Caco-2 (cell line): ENCODE results near the gene ZNF503. TPM values are rescaled to one million over a fixed set of nuclear protein-coding genes. Genes with fewer than 3 reads are reported as not detected.

Source experiments
- BruUV-seq: library from RNA; stranded (reverse); fragments of 400-500 nt; replicated peaks from 2 replicates; lab custom pipeline; 2021; lab: Mats Ljungman, UMichigan
- CTCF ChIA-PET: fragments of 300-600 bp; sonication (Branson Sonifier 250); formaldehyde crosslinking; loops from one replicate; lab custom pipeline; 2022; ENCODE audit warnings: antibody characterized with exemption; lab: Charles Lee
- POLR2A ChIA-PET: fragments of 300-600 bp; sonication (Branson Sonifier 250); formaldehyde crosslinking; loops from one replicate; lab custom pipeline; 2022; ENCODE audit warnings: antibody characterized with exemption; lab: Charles Lee
- DNase-seq, 2 experiments: peaks; one replicate each; pipeline versions ENCODE4 v3.0.0 to v3.0.0-alpha.2; 2020 to 2022
- H3K27me3 ChIP-seq: replicated peaks from 2 replicates; pipeline ENCODE4 v1.6.0; 2011; ENCODE audit warnings: low read length; ENCODE audit not compliant: control insufficient read depth, insufficient read depth
- H3K36me3 ChIP-seq: 2 replicates; pipeline ENCODE4 v1.5.1; 2011; ENCODE audit warnings: low read length; ENCODE audit not compliant: control insufficient read depth, insufficient read depth
- H3K4me1 ChIP-seq: fragments of 250-450 bp; sonication (Bioruptor Pico); 2 replicates; pipeline ENCODE4 v1.5.1; 2020; ENCODE audit warnings: mild to moderate bottlenecking
- H3K4me3 ChIP-seq: 2 replicates; pipeline ENCODE4 v1.5.1; 2011; ENCODE audit warnings: low read depth, mild to moderate bottlenecking, control low read depth, low read length
- H3K9me3 ChIP-seq: fragments of 250-450 bp; sonication (Bioruptor Pico); 2 replicates; pipeline ENCODE4 v1.5.1; 2020; ENCODE audit warnings: mild to moderate bottlenecking, moderate library complexity
- H3K27ac Mint-ChIP-seq: one replicate; pipeline ENCODE4 v1.8.0; 2022; ENCODE audit warnings: mixed read lengths; ENCODE audit not compliant: unreplicated experiment
- H3K27me3 Mint-ChIP-seq: one replicate; pipeline ENCODE4 v1.8.0; 2022; ENCODE audit warnings: mixed read lengths; ENCODE audit not compliant: insufficient read depth, unreplicated experiment
- H3K36me3 Mint-ChIP-seq: one replicate; pipeline ENCODE4 v1.8.0; 2022; ENCODE audit warnings: mild to moderate bottlenecking, mixed read lengths; ENCODE audit not compliant: insufficient read depth, unreplicated experiment
- H3K4me1 Mint-ChIP-seq: one replicate; pipeline ENCODE4 v1.8.0; 2022; ENCODE audit warnings: low read depth, mixed read lengths; ENCODE audit not compliant: unreplicated experiment
- H3K4me3 Mint-ChIP-seq: one replicate; pipeline ENCODE4 v1.8.0; 2022; ENCODE audit warnings: mild to moderate bottlenecking, moderate library complexity, mixed read lengths; ENCODE audit not compliant: unreplicated experiment
- H3K9me3 Mint-ChIP-seq: one replicate; pipeline ENCODE4 v1.8.0; 2022; ENCODE audit warnings: mixed read lengths; ENCODE audit not compliant: unreplicated experiment
- intact Hi-C: fragments of 100-400 bp; cut with micrococcal nuclease; formaldehyde crosslinking; loops from one replicate; pipeline ENCODE4 v1.10.0; 2022; ENCODE audit not compliant: unreplicated experiment
- total RNA-seq: library from RNA; stranded (reverse); gene quantifications from 2 replicates; pipeline ENCODE4 v1.2.3, GENCODE V29; 2022
- TF ChIP-seq, protein P1 (sequence below), 2 experiments: fragments of 200-600 bp in 1 of 2; IDR thresholded peaks; 1 replicate in 1 of 2; 2 replicates in 1 of 2; pipeline versions ENCODE4 v1.5.1 to v1.8.0; 2011 to 2022; ENCODE audit warnings: antibody characterized with exemption in 1 of 2, control low read depth in 1 of 2, inconsistent platforms in 1 of 2, low read depth in 1 of 2, low read length in 1 of 2, mild to moderate bottlenecking in 1 of 2, moderate library complexity in 1 of 2; ENCODE audit not compliant: insufficient read depth in 1 of 2, severe bottlenecking in 1 of 2, unreplicated experiment in 1 of 2

ZNF503 gene
- total RNA-seq, 1 experiment from 2014 or later: 35.5 TPM

DNA sequence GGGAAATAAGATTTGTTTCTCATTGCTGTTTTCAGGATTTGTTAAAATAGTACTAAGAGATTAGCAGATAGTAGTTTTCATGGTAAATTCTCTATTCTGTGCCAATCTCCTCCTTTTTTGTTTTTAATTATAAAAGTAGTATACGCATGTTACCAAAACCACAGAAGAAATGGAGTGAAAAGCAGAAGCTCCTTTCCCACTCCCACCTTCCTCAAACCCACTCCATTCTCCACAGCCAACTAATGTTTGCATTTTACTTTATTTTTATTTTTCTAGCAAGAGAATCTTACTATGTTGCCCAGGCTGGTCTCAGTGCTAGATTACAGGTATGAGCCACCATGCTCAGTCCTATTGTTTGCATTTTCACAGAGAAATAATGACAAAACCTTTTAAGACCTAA, 25.3 kb upstream of the ZNF503 start:
- Histone ChIP-seq H3K4me1 (peaks cover 38% of the 10 kb centered on the region), H3K27me3 (no peaks in the 10 kb centered on the region), H3K4me3 (no peak overlapping the region), H3K9me3 (no peaks in the 10 kb centered on the region), H3K36me3 (no peaks in the 10 kb centered on the region)
- intact Hi-C loops: no loop called here
- H3K9me3 Mint-ChIP-seq: no peaks in the 10 kb centered on the region
- H3K27ac Mint-ChIP-seq: no peak overlapping the region
- ChIA-PET POLR2A (no interaction called here), CTCF (no interaction called here)
- H3K4me1 Mint-ChIP-seq: peaks cover 28% of the 10 kb centered on the region
- DNase-seq: no peak
- H3K36me3 Mint-ChIP-seq: peaks cover 6% of the 10 kb centered on the region
- BruUV-seq: no TSS peak
- H3K4me3 Mint-ChIP-seq: no peak overlapping the region
- H3K27me3 Mint-ChIP-seq: no peaks in the 10 kb centered on the region
- TF ChIP-seq, protein P1, sequence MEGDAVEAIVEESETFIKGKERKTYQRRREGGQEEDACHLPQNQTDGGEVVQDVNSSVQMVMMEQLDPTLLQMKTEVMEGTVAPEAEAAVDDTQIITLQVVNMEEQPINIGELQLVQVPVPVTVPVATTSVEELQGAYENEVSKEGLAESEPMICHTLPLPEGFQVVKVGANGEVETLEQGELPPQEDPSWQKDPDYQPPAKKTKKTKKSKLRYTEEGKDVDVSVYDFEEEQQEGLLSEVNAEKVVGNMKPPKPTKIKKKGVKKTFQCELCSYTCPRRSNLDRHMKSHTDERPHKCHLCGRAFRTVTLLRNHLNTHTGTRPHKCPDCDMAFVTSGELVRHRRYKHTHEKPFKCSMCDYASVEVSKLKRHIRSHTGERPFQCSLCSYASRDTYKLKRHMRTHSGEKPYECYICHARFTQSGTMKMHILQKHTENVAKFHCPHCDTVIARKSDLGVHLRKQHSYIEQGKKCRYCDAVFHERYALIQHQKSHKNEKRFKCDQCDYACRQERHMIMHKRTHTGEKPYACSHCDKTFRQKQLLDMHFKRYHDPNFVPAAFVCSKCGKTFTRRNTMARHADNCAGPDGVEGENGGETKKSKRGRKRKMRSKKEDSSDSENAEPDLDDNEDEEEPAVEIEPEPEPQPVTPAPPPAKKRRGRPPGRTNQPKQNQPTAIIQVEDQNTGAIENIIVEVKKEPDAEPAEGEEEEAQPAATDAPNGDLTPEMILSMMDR (IDR thresholded peaks at IDR 0.05; ENCODE audit: insufficient read depth in 1 of 2, low read depth in 1 of 2, low read length in 1 of 2, severe bottlenecking in 1 of 2, unreplicated experiment in 1 of 2): no peak

DNA sequence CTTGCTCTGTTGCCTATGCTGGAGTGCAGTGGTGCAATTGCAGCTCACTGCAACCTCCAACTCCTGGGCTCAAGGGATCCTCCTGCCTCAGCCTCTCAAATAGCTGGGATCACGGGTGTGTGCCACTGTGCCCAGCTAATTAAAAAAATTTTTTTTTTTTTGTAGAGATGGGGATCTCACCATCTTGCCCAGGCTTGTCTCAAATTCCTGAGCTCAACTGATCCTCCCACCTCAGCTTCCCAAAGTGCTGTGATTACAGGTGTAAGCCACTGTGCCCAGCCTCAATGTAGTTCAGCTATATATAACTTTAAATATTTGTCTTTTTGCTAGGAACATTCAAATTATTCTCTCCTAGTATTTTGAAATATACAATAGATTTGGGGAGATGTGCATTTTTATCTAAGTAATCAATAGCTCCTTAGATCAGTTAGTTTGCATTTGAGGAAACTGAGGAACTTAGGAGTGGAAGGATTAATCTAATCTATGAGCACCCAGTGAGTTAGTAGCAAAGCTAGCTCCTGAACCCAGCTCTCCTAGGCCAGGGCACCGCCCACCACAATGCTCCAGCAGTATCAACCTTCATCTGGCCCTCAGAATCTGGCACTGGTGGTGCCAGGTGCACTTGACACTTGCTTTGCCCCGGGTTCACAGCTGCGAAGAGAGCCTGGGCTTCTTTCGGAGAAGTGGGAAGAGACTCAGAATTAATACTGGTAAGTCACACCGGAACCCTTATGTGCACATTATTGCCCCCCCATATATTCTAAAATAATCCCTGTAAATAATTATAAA, 23.9 kb upstream of the ZNF503 start:
- TF ChIP-seq, protein P1 (IDR thresholded peaks at IDR 0.05; ENCODE audit: insufficient read depth in 1 of 2, low read depth in 1 of 2, low read length in 1 of 2, severe bottlenecking in 1 of 2, unreplicated experiment in 1 of 2): no peak
- Mint-ChIP-seq H3K36me3 (peaks cover 6% of the 10 kb centered on the region), H3K4me1 (peaks cover 24% of the 10 kb centered on the region), H3K9me3 (no peaks in the 10 kb centered on the region), H3K27ac (no peak overlapping the region), H3K27me3 (no peaks in the 10 kb centered on the region), H3K4me3 (no peak overlapping the region)
- intact Hi-C loops: no loop called here
- Histone ChIP-seq H3K4me1 (peaks cover 30% of the 10 kb centered on the region), H3K27me3 (no peaks in the 10 kb centered on the region), H3K36me3 (no peaks in the 10 kb centered on the region), H3K9me3 (no peaks in the 10 kb centered on the region), H3K4me3 (no peak overlapping the region)
- no TSS peak for BruUV-seq
- CTCF ChIA-PET: no interaction called here
- POLR2A ChIA-PET: no interaction called here
- DNase-seq: no peak

DNA sequence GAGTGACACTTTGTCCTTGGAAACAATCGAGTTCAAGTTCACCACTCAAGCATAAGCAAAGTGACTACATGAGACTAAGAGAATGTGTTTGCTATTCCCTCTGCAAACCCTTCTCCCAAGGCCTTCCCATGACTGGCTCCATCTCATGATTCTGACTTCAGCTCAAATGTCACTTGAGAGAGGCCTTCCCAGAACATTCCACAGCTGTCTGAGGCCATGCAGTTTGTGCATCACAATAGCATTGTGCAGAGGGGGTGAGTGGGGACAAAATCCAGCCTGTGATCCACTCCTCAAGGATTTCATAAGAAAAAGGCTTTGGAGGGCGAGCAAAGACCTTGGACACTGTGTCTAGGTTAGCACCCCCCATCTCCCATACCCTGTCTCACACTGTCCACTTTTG, 23.0 kb upstream of the ZNF503 start:
- no peaks in the 10 kb centered on the region for H3K36me3 Mint-ChIP-seq
- H3K4me3 ChIP-seq: no peak overlapping the region
- peaks cover 24% of the 10 kb centered on the region for H3K4me1 ChIP-seq
- CTCF ChIA-PET: no interaction called here
- H3K27me3 ChIP-seq: no peaks in the 10 kb centered on the region
- TF ChIP-seq, protein P1 (IDR thresholded peaks at IDR 0.05; ENCODE audit: insufficient read depth in 1 of 2, low read depth in 1 of 2, low read length in 1 of 2, severe bottlenecking in 1 of 2, unreplicated experiment in 1 of 2): no peak
- no peak overlapping the region for H3K4me3 Mint-ChIP-seq
- intact Hi-C loops: no loop called here
- DNase-seq: no peak
- H3K4me1 Mint-ChIP-seq: peaks cover 15% of the 10 kb centered on the region
- no TSS peak for BruUV-seq
- no peaks in the 10 kb centered on the region for H3K9me3 ChIP-seq
- no peaks in the 10 kb centered on the region for H3K36me3 ChIP-seq
- H3K27me3 Mint-ChIP-seq: no peaks in the 10 kb centered on the region
- H3K27ac Mint-ChIP-seq: no peak overlapping the region
- no peaks in the 10 kb centered on the region for H3K9me3 Mint-ChIP-seq
- POLR2A ChIA-PET: no interaction called here
